ENCODE data around the gene PFKFB3.

The PFKFB3 gene

DNA sequence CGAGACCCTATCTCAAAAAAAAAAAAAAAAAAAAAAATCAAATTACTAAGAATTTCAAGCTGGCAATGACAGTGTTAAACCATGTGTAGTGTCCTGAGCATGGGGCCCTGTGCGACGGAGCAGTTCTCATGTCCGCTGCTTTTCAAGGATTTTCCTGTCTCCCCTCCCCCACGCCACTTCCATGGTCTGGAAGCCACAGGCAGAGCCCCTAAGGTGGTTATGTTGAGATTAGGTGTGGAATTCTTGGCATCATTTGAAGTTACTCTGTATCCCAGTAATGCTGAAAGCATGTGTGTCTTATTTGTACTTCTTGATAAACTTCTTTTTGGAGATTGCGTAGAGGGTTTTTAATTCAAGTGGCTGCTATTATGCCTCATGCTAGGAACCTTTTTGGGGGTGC lies 65.2 kb downstream of the PFKFB3 start:
- Histone ChIP-seq H3K9me3 (replicated peaks; ENCODE audit: insufficient read depth, low read length) (no peaks in the 10 kb centered on the region), H2AFZ (ENCODE audit: low read length) (no peak overlapping the region), H4K20me1 (ENCODE audit: insufficient read depth, low read length) (no peaks in the 10 kb centered on the region), H3K4me3 (ENCODE audit: low read length) (no peak overlapping the region), H3K4me1 (ENCODE audit: low read length) (no peaks in the 10 kb centered on the region), H3K36me3 (replicated peaks; ENCODE audit: insufficient read depth, low read length) (no peaks in the 10 kb centered on the region), H3K27ac (ENCODE audit: low read length) (no peak overlapping the region), H3F3A (ENCODE audit: insufficient read depth, low read length) (no peaks in the 10 kb centered on the region), H3K79me2 (ENCODE audit: low read length) (no peaks in the 10 kb centered on the region), H3K4me2 (ENCODE audit: low read depth, low read length) (no peak overlapping the region), H3K27me3 (replicated peaks; ENCODE audit: insufficient read depth, low read length) (no peaks in the 10 kb centered on the region), H3K9me2 (replicated peaks; ENCODE audit: insufficient read depth, low read length) (no peaks in the 10 kb centered on the region), H3K9ac (ENCODE audit: low read length) (no peak overlapping the region)
- no peak for DNase-seq
- TF ChIP-seq EZH2phosphoT487 (IDR thresholded peaks at IDR 0.05; ENCODE audit: low read length) (no peak), EZH2 (optimal IDR thresholded peaks at IDR 0.05; ENCODE audit: low read depth, low read length) (no peak)
- TF ChIP-seq, protein P1, sequence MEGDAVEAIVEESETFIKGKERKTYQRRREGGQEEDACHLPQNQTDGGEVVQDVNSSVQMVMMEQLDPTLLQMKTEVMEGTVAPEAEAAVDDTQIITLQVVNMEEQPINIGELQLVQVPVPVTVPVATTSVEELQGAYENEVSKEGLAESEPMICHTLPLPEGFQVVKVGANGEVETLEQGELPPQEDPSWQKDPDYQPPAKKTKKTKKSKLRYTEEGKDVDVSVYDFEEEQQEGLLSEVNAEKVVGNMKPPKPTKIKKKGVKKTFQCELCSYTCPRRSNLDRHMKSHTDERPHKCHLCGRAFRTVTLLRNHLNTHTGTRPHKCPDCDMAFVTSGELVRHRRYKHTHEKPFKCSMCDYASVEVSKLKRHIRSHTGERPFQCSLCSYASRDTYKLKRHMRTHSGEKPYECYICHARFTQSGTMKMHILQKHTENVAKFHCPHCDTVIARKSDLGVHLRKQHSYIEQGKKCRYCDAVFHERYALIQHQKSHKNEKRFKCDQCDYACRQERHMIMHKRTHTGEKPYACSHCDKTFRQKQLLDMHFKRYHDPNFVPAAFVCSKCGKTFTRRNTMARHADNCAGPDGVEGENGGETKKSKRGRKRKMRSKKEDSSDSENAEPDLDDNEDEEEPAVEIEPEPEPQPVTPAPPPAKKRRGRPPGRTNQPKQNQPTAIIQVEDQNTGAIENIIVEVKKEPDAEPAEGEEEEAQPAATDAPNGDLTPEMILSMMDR (IDR thresholded peaks at IDR 0.05; ENCODE audit: low read length) = no peak

DNA sequence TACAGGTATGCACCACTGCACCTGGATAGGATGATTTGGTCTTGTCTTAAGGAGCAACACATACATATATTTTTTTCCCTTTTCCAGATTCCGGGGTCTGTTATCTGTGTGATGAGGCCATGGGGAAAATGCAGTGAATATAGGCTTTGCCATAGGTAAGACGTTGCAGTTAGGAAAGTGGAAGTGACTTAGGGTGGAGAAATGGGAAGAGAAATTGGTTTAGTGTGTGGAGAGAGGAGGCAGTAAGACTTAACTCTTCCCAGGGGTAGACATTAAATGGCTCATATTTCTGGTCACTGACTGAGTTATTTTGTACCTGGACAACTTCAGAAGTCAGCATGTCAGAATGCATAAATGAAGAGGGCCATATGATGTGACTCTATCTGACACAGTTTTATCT lies 66.7 kb downstream of the PFKFB3 start:
- Histone ChIP-seq H3K4me1 (ENCODE audit: low read length) (no peaks in the 10 kb centered on the region), H4K20me1 (ENCODE audit: insufficient read depth, low read length) (no peaks in the 10 kb centered on the region), H3K4me3 (ENCODE audit: low read length) (no peak overlapping the region), H3K27me3 (replicated peaks; ENCODE audit: insufficient read depth, low read length) (no peaks in the 10 kb centered on the region), H3K9me2 (replicated peaks; ENCODE audit: insufficient read depth, low read length) (no peaks in the 10 kb centered on the region), H3F3A (ENCODE audit: insufficient read depth, low read length) (no peaks in the 10 kb centered on the region), H3K36me3 (replicated peaks; ENCODE audit: insufficient read depth, low read length) (no peaks in the 10 kb centered on the region), H3K9me3 (replicated peaks; ENCODE audit: insufficient read depth, low read length) (no peaks in the 10 kb centered on the region), H3K27ac (ENCODE audit: low read length) (no peak overlapping the region), H3K9ac (ENCODE audit: low read length) (no peak overlapping the region), H2AFZ (ENCODE audit: low read length) (no peak overlapping the region), H3K4me2 (ENCODE audit: low read depth, low read length) (no peak overlapping the region), H3K79me2 (ENCODE audit: low read length) (no peaks in the 10 kb centered on the region)
- TF ChIP-seq EZH2phosphoT487 (IDR thresholded peaks at IDR 0.05; ENCODE audit: low read length) (no peak), EZH2 (optimal IDR thresholded peaks at IDR 0.05; ENCODE audit: low read depth, low read length) (no peak)
- TF ChIP-seq, protein P1 (IDR thresholded peaks at IDR 0.05; ENCODE audit: low read length) = no peak
- no peak for DNase-seq

DNA sequence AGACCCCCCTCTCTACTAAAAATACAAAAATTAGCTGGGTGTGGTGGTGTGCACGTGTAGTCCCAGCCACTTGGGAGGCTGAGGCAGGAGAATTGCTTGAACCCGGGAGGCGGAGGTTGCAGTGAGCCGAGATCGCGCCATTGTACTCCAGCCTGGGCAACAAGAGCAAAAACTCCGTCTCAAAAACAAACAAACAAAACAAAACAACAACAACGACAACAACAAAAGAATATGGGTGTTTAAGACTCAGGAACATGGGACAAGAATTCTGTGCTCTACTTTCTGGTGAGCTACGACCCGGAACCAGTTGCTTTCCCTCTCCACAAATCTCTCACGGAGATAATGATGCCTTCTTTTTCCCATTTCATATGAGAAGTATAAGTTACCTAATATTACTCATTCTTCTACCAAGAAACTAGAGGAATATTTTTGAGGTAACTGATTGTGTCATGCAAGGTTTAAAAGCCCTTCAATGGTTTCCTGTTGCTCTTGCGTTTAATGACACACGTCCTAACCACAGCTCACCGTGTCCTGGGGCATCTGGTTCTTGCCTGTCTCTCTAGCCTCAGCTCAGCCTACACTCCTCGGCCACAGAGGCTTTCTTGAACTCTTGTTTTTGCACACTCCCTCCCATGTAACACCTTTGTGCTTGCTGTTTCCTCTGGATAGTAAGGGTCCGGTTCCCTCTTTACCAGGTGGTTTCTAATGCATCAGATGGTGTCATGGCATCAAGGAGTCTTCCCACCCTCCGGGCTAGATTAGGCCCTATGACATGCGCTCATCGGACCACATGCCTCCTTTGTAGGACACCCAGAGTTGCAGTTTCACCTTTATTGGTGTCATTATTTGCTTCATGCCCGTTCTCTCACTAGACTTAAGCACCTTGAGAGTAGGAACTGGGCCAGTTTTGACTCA lies 67.5 kb downstream of the PFKFB3 start:
- H3F3A ChIP-seq (ENCODE audit: insufficient read depth, low read length) = no peaks in the 10 kb centered on the region
- H3K36me3 ChIP-seq (replicated peaks; ENCODE audit: insufficient read depth, low read length) = no peaks in the 10 kb centered on the region
- no peaks in the 10 kb centered on the region for H4K20me1 ChIP-seq (ENCODE audit: insufficient read depth, low read length)
- no peak overlapping the region for H3K4me2 ChIP-seq (ENCODE audit: low read depth, low read length)
- no peaks in the 10 kb centered on the region for H3K9me3 ChIP-seq (replicated peaks; ENCODE audit: insufficient read depth, low read length)
- peak overlapping the region; percentile 3; the same call in 1 of the 2 replicates for H3K27ac ChIP-seq (ENCODE audit: low read length)
- no peak overlapping the region for H3K4me3 ChIP-seq (ENCODE audit: low read length)
- H3K79me2 ChIP-seq (ENCODE audit: low read length) = no peaks in the 10 kb centered on the region
- DNase-seq = peak; percentile 64
- no peak overlapping the region for H3K9ac ChIP-seq (ENCODE audit: low read length)
- no peaks in the 10 kb centered on the region for H3K4me1 ChIP-seq (ENCODE audit: low read length)
- no peak for TF ChIP-seq EZH2phosphoT487 (IDR thresholded peaks at IDR 0.05; ENCODE audit: low read length)
- TF ChIP-seq, protein P1 (IDR thresholded peaks at IDR 0.05; ENCODE audit: low read length) = no peak
- no peak for TF ChIP-seq EZH2 (optimal IDR thresholded peaks at IDR 0.05; ENCODE audit: low read depth, low read length)
- no peak overlapping the region for H2AFZ ChIP-seq (ENCODE audit: low read length)
- no peaks in the 10 kb centered on the region for H3K9me2 ChIP-seq (replicated peaks; ENCODE audit: insufficient read depth, low read length)
- no peaks in the 10 kb centered on the region for H3K27me3 ChIP-seq (replicated peaks; ENCODE audit: insufficient read depth, low read length)
